B cell (primary cell): ENCODE measurements around the gene TP53TG5.
A peak's percentile ranks its signal among the peaks of the same experiment; 100 is the strongest.

Experiments used
- EZH2 ChIP-seq: IDR thresholded peaks from 2 replicates; pipeline ENCODE4 v1.6.1; 2012; ENCODE audit warnings: borderline replicate concordance, low read depth, mild to moderate bottlenecking, moderate library complexity, low read length; ENCODE audit not compliant: insufficient read depth, poor library complexity, severe bottlenecking
- TF ChIP-seq, protein P1 (sequence below): fragments of 200-600 bp; IDR thresholded peaks from one replicate; pipeline ENCODE4 v1.8.0; 2022; ENCODE audit warnings: antibody characterized with exemption, mild to moderate bottlenecking

DNA sequence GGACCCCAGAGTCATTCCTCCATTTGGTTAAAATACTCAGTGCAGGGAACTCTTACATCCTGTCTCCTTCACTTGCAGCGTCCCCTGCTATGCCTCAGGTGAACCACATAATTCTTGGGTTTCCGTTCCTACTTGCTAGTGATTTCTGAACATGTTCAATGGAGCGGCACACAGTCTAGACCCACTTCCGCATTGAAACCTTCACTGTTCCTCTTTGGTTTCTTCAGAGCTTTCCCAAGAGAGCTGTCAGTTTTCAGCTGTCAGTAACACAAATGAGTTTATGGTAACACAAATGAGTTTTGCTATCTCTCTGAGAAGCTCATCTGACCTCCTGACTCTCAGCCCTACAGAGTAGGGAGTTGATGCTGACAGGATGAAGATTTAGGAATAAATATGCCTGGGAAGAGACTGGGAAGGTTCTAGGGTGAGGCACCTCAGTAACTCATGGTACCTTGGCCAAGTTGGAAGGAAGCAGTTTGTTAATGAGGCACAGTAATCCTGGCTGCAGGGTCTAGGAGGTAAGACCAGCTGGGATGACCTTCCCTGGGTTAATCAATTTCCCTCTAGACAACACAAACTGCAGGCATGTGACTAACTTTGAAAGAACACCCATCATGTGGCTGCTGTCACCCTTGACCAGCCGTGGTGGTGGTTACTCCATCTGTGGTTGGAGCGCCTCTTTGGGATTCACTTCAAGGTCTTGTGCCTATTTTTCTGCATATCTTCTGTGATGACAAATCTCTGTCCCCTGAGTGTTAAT, 9.7 kb downstream of the TP53TG5 start:
- TF ChIP-seq, protein P1, sequence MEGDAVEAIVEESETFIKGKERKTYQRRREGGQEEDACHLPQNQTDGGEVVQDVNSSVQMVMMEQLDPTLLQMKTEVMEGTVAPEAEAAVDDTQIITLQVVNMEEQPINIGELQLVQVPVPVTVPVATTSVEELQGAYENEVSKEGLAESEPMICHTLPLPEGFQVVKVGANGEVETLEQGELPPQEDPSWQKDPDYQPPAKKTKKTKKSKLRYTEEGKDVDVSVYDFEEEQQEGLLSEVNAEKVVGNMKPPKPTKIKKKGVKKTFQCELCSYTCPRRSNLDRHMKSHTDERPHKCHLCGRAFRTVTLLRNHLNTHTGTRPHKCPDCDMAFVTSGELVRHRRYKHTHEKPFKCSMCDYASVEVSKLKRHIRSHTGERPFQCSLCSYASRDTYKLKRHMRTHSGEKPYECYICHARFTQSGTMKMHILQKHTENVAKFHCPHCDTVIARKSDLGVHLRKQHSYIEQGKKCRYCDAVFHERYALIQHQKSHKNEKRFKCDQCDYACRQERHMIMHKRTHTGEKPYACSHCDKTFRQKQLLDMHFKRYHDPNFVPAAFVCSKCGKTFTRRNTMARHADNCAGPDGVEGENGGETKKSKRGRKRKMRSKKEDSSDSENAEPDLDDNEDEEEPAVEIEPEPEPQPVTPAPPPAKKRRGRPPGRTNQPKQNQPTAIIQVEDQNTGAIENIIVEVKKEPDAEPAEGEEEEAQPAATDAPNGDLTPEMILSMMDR, result peak; percentile 28
- no peak for TF ChIP-seq EZH2
